ENCODE results near the gene AARS1. TPM values are rescaled to one million over a fixed set of nuclear protein-coding genes. Genes with fewer than 3 reads are reported as not detected.
"Not testable (repeated sequence)": the region's sequence is repeated elsewhere in the genome, so short reads cannot be mapped to it uniquely, and the experiment has no call there.

The AARS1 gene
- total and polyA plus RNA-seq, 2 experiments from 2014 or later: 105 to 292 TPM

DNA sequence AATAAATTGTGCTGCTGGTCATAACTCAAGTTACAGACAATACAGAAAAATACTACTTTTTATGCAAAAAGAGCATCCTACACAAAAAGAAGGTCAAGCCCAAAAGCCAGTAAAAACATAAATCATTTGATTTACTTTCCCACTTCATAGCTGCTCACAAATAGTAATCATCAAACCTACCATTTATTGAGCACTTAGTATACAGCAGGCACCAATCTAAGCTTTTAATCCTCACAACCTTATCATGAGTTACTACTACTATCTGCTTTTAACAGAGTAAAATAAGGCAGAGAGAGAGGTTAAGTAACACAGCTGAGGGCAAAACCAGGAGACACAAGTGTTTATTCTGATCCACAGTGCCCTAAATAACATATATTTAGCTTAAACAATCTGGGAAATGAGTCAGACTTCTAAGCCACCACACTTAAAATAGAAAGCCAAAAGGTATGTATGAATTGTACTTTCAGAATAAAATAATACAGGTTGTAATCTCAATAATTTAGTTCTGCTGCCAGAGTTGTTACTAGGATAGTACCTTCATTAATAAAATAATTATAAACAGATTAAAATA lies 1.7 kb upstream of the AARS1 start:
- TF ChIP-seq CREB1 (CRISPR knock-in tag; IDR thresholded peaks at IDR 0.05; ENCODE audit: low read depth) (no peak), CTCF (conservative IDR thresholded peaks at IDR 0.05; ENCODE audit: low read depth in 2 of 2) (no peak), EZH2phosphoT487 (IDR thresholded peaks at IDR 0.05; ENCODE audit: unreplicated experiment) (no peak), JUNB (IDR thresholded peaks at IDR 0.05; ENCODE audit: unreplicated experiment) (no peak)
- TF ChIP-seq, protein P1, sequence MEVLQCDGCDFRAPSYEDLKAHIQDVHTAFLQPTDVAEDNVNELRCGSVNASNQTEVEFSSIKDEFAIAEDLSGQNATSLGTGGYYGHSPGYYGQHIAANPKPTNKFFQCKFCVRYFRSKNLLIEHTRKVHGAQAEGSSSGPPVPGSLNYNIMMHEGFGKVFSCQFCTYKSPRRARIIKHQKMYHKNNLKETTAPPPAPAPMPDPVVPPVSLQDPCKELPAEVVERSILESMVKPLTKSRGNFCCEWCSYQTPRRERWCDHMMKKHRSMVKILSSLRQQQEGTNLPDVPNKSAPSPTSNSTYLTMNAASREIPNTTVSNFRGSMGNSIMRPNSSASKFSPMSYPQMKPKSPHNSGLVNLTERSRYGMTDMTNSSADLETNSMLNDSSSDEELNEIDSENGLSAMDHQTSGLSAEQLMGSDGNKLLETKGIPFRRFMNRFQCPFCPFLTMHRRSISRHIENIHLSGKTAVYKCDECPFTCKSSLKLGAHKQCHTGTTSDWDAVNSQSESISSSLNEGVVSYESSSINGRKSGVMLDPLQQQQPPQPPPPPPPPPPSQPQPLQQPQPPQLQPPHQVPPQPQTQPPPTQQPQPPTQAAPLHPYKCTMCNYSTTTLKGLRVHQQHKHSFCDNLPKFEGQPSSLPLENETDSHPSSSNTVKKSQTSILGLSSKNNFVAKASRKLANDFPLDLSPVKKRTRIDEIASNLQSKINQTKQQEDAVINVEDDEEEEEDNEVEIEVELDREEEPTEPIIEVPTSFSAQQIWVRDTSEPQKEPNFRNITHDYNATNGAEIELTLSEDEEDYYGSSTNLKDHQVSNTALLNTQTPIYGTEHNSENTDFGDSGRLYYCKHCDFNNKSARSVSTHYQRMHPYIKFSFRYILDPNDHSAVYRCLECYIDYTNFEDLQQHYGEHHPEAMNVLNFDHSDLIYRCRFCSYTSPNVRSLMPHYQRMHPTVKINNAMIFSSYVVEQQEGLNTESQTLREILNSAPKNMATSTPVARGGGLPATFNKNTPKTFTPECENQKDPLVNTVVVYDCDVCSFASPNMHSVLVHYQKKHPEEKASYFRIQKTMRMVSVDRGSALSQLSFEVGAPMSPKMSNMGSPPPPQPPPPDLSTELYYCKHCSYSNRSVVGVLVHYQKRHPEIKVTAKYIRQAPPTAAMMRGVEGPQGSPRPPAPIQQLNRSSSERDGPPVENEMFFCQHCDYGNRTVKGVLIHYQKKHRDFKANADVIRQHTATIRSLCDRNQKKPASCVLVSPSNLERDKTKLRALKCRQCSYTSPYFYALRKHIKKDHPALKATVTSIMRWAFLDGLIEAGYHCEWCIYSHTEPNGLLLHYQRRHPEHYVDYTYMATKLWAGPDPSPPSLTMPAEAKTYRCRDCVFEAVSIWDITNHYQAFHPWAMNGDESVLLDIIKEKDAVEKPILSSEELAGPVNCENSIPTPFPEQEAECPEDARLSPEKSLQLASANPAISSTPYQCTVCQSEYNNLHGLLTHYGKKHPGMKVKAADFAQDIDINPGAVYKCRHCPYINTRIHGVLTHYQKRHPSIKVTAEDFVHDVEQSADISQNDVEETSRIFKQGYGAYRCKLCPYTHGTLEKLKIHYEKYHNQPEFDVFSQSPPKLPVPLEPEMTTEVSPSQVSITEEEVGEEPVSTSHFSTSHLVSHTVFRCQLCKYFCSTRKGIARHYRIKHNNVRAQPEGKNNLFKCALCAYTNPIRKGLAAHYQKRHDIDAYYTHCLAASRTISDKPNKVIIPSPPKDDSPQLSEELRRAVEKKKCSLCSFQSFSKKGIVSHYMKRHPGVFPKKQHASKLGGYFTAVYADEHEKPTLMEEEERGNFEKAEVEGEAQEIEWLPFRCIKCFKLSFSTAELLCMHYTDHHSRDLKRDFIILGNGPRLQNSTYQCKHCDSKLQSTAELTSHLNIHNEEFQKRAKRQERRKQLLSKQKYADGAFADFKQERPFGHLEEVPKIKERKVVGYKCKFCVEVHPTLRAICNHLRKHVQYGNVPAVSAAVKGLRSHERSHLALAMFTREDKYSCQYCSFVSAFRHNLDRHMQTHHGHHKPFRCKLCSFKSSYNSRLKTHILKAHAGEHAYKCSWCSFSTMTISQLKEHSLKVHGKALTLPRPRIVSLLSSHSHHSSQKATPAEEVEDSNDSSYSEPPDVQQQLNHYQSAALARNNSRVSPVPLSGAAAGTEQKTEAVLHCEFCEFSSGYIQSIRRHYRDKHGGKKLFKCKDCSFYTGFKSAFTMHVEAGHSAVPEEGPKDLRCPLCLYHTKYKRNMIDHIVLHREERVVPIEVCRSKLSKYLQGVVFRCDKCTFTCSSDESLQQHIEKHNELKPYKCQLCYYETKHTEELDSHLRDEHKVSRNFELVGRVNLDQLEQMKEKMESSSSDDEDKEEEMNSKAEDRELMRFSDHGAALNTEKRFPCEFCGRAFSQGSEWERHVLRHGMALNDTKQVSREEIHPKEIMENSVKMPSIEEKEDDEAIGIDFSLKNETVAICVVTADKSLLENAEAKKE (CRISPR knock-in tag; IDR thresholded peaks at IDR 0.05): no peak
- peaks cover 6% of the 10 kb centered on the region for H3K36me3 ChIP-seq (ENCODE audit: insufficient read depth)
- DNase-seq (ENCODE audit: low spot score) (no peak), ATAC-seq (no peak)
- Mint-ChIP-seq H3K4me1 (peaks cover 5% of the 10 kb centered on the region), H3K27me3 (ENCODE audit: insufficient read depth, low read depth, poor library complexity) (peaks cover 19% of the 10 kb centered on the region), H3K36me3 (ENCODE audit: low read depth) (peaks cover 27% of the 10 kb centered on the region), H3K9me3 (peaks cover 3% of the 10 kb centered on the region; the same call in 2 of the 3 replicates), H3K27ac (peak overlapping the region; percentile 99; the same call in 1 of the 2 replicates), H3K4me3 (no peak overlapping the region)
- H3K27ac ChIP-seq (ENCODE audit: low read depth): 0 out of 2 replicates have a peak overlapping the region, but pooled peaks have one; percentile 96
- peaks cover 7% of the 10 kb centered on the region for H3K4me1 ChIP-seq (ENCODE audit: insufficient read depth)
- H4K20me1 ChIP-seq (replicated peaks; ENCODE audit: insufficient read depth): peaks cover 12% of the 10 kb centered on the region
- no peaks in the 10 kb centered on the region for H3K27me3 ChIP-seq (ENCODE audit: insufficient read depth)
- no peaks in the 10 kb centered on the region for H3K9me2 ChIP-seq (ENCODE audit: insufficient read depth)
- H3K4me3 ChIP-seq: no peak overlapping the region
- H3K4me2 ChIP-seq: no peak overlapping the region
- H2AFZ ChIP-seq: no peak overlapping the region
- 0 out of 2 replicates have a peak, but pooled peaks cover 7% of the 10 kb centered on the region for H3F3A ChIP-seq (replicated peaks; ENCODE audit: low read depth)
- peaks cover 31% of the 10 kb centered on the region for H3K79me2 ChIP-seq (replicated peaks; ENCODE audit: insufficient read depth)

DNA sequence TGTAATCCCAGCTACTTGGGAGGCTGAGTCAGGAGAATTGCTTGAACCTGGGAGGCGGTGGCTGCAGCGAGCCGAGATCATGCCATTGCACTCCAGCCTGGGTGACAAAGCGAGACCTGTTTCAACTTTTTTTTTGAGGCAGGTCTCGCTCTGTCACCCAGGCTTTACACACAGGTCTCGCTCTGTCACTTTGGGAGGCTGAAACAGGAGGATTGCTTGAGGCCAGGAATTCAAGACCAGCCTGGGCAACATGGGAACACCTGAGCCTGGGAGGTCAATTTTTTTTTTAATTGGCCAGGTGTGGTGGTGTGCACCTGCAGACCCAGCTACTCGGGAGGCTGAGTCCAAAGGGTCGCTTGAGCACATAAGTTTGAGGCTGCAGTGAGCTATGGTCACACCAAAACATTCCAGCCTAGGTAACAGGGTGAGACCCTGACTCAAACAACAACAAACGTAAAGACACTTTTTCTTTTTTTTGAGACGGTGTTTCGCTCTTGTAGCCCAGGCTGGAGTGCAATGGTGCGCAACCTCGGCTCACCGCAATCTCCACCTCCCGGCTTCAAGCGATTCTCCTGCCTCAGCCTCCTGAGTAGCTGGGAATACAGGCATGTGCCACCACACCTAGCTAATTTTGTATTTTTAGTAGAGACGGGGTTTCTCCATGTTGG lies 1.9 kb downstream of the AARS1 start:
- not testable (repeated sequence) for H3K27me3 ChIP-seq (ENCODE audit: insufficient read depth); H3K9me2 ChIP-seq (ENCODE audit: insufficient read depth); H3K4me1 ChIP-seq (ENCODE audit: insufficient read depth); ATAC-seq; H3K9me3 Mint-ChIP-seq; DNase-seq (ENCODE audit: low spot score); H3K4me1 Mint-ChIP-seq; H2AFZ ChIP-seq
- Histone ChIP-seq H3F3A (replicated peaks; ENCODE audit: low read depth) (peaks cover 24% of the 10 kb centered on the region), H3K4me2 (peak overlapping the region; percentile 98), H3K36me3 (ENCODE audit: insufficient read depth) (peaks cover 39% of the 10 kb centered on the region), H3K4me3 (peak overlapping the region; percentile 99), H3K27ac (ENCODE audit: low read depth) (peak overlapping the region; percentile 95), H3K79me2 (replicated peaks; ENCODE audit: insufficient read depth) (peaks cover 67% of the 10 kb centered on the region), H4K20me1 (replicated peaks; ENCODE audit: insufficient read depth) (peaks cover 39% of the 10 kb centered on the region)
- Mint-ChIP-seq H3K27ac (peak overlapping the region; percentile 100), H3K36me3 (ENCODE audit: low read depth) (peaks cover 62% of the 10 kb centered on the region), H3K4me3 (peak overlapping the region; percentile 97), H3K27me3 (ENCODE audit: insufficient read depth, low read depth, poor library complexity) (peaks cover 25% of the 10 kb centered on the region)

All from GM23338 (cell line).